ENCODE data around the gene CIC. TPM values are rescaled to one million over a fixed set of nuclear protein-coding genes. Genes with fewer than 3 reads are reported as not detected.
A peak's percentile ranks its signal among the peaks of the same experiment; 100 is the strongest.
"Not testable (repeated sequence)": the region's sequence is repeated elsewhere in the genome, so short reads cannot be mapped to it uniquely, and the experiment has no call there.

CIC gene
- total RNA-seq, 1 donor from 2014 or later: 15.4 TPM

DNA sequence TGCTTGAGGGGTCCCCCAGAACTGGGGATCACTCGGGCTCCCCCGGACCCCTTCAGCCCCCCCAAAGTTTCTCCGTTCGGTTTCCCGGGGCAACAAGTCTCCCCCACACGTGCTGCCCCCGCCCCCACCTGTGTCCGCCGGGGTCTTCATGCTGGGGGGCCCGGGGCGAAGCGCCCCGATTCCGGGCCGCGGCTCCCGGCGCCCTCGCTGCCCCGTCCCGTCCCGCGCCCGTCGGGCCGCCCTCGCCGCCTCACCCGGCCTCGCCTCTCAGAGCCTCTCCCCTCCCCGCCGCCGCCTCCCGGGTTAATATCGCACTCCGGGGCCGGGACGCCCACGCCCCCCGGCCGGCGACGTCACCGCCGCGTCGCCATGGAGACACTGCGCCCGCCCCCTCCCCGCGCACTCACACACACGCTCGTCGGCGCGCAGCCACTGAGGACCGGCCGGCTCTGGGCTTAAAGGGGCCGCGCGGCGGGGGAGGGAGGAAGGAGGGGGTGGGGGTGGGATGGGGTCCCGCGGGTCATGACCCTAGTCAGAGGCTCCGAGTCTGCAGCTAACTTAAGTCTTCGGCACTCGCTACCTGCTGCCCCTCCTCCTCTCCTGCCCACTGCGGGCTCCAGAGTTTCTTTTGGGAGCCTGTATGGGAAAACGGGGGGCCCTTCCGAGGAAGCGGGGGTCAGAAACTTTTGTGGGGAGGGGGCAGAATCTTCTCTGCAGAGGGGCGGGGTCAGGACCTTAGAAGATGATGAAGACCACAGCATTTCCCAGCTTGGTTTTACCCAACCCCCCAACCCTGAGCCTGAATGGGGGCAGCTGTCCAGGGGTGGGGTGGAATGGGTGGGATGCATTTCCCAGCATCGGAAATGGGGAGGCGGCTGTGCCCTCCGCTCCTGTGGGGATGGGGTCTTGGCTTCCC lies 13.9 kb upstream of the CIC start, which contains the start of gene ERF:
TSS of gene ERF (minus strand) at position 279 of the 916 bp plus-strand sequence. CDS start at position 150, 129 bp downstream.
- DNase-seq (ENCODE audit: low read depth, low spot score): peak; percentile 57

DNA sequence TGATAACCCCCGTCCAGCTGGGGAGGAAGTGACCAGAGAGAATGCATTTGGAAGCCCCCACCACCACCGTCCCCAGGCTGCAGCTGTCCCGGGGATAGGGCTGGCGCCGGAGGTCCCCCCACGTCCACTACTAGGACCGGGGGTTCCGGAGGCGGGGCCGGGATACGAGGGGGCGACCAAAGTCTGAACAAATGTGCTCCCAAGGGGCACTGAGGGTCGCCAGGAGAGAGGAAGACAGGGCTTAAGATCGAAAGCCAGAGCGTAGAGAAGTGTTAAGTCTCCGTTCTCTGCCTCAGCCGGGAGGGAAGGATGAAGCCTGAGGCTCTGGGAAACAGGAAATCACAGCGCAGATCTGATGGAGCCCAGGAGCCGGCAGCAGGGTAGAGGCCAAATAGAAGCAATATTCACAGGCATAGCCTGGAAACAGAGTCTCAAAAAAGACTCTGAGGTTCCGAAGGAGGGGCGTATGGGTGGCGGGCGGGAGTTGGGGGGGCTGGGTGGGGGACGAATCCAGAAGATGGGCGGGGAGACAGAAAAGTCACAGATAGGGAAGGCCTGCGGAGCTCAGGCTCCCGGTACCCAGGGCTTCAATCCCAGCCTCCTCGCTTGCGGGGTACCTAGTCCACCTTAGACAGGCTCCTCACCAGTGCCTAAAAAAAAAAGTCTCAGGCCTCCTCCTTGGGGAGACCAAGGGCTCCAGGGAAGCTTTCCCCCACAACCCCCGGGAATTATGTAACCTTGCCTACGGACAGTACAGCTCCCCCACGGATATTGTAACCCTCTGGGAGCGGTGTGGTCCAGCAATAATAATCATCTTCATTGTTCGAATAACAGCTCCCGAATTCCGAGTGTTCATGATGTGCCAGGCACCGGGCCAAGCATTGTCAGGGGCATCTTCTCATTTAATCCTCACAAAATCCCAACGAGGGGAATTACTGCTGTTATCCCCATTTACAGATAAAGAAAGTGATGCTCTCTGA lies 13.0 kb upstream of the CIC start:
- DNase-seq (ENCODE audit: low read depth, low spot score): no peak

DNA sequence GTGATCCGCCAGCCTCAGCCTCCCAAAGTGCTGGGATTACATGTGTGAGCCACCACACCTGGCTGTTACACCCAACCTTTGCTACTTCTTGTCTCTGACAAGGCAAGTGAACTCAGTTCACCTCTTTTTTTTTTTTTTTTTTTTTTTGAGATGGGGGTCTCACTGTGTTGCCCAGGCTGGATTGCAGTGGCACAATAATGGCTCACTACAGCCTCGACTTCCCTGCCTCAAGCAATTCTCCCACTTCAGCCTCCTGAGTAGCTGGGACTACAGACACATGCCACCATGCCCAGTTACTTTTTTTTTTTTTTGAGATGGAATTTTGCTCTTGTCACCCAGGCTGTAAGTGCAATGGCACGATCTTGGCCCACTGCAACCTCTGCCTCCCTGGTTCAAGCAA lies 11.2 kb upstream of the CIC start:
- not testable (repeated sequence) for DNase-seq (ENCODE audit: low read depth, low spot score)

DNA sequence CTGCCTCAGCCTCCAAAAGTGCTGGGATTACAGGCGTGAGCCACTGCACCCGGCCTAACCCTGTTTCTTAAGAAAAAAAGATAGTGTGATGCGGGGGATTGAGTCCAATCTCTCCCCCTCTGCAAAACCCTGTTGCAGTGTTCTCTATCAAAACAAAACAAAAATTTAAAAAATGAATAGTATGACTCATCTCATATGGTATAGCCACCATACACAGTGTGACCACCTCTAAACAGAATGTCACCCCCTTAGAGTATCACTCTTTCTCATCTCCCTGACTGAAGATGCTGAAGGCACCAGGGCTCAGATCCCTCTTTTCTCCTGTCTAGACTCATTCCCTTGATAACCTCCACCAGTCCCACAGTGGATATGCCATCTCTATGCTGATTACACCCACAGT lies 7.3 kb upstream of the CIC start:
- DNase-seq (ENCODE audit: low read depth, low spot score): no peak

DNA sequence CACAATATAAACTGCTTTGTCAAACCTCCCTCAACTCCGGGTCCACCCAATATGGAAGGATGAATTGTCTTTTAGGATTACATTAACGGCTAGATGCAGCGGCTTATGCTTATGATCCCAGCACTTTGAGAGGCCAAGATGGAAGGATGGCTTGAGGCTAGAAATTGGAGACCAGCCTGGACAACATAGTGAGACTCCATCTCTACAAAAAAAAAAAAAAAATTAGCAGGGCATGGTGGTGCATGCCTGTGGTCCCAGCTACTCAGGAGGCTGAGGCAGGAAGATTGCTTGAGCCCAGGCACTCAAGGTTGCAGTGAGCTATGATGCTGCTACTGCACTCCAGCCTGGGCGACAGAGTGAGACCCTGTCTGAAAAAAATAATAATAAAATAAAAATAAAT lies 2.9 kb upstream of the CIC start:
- DNase-seq (ENCODE audit: low read depth, low spot score): not testable (repeated sequence)

DNA sequence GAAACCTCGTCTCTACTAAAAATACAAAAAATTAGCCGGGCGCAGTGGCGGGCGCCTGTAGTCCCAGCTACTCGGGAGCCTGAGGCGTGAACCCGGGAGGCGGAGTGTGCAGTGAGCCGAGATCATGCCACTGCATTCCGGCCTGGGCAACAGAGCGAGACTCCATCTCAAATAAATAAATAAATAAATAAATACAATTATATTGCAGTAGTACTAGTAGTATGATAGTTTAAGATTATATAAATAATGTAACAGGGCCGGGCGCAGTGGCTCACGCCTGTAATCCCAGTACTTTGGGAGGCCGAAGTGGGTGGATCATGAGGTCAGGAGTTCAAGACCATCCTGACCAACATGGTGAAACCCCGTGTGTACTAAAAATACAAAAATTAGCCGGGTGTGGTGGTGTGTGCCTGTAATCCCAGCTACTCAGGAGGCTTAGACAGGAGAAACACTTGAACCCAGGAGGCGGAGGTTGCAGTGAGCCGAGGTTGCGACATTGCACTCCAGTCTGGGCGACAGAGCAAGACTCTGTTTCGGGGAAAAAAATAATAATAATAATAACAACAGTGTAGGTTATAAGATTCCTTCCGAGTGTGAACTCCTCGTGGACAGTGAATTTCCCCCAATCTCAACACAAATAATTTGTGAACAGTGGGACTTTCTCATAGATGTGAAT lies 2.0 kb upstream of the CIC start:
- DNase-seq (ENCODE audit: low read depth, low spot score): not testable (repeated sequence)

DNA sequence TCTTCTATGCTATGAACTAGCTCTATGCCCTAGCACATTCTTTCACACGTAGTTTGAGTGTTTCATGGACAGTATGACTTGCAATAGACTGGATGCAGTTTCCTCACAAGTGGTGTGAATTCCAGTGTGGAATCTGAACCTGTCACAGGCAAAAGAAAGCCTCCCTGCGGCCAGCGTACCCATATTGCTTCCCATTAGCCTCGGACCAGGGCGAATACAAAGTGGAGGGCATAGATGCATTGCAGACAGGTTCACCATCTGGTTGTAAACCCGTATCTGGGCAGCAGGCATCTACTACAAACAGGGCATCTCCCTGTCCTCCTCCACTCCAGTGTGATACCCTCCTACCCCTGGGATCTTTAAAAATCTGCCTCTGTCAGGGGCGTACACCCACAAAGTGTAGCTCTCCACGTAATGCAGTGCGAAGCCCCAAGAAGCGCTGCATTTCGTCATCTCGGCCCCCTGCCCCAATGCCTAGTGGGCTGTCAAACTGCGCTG lies 1.4 kb upstream of the CIC start:
- no peak for DNase-seq (ENCODE audit: low read depth, low spot score)

DNA sequence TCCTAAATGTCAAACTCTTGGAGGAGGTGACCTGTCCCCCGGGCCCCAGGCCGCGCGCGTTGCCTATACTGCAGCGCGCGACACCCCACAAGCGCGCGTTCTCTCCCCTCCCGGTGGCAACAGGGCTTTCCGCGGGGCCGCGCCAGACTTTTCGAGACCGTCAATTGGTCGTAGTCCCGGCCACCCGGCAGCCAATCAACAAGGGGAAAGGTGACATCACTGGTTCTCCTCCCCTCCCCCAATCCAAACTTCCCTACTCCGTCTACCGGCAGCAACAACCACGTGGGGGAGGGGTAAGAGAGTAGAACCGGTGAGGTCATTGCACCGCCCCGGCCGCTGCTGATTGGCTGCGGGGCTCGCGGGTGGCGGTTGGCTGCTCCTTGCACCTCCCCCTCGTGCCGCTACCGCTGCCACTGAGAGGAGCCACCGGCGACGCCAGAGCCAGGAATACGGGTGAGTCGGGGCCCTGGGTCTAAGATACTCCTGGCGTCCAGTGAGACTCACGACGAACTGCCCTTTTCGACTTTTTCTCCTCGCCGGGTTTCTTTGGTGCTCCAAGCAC lies 829 bp upstream of the CIC start:
- DNase-seq (ENCODE audit: low read depth, low spot score): peak; percentile 99

DNA sequence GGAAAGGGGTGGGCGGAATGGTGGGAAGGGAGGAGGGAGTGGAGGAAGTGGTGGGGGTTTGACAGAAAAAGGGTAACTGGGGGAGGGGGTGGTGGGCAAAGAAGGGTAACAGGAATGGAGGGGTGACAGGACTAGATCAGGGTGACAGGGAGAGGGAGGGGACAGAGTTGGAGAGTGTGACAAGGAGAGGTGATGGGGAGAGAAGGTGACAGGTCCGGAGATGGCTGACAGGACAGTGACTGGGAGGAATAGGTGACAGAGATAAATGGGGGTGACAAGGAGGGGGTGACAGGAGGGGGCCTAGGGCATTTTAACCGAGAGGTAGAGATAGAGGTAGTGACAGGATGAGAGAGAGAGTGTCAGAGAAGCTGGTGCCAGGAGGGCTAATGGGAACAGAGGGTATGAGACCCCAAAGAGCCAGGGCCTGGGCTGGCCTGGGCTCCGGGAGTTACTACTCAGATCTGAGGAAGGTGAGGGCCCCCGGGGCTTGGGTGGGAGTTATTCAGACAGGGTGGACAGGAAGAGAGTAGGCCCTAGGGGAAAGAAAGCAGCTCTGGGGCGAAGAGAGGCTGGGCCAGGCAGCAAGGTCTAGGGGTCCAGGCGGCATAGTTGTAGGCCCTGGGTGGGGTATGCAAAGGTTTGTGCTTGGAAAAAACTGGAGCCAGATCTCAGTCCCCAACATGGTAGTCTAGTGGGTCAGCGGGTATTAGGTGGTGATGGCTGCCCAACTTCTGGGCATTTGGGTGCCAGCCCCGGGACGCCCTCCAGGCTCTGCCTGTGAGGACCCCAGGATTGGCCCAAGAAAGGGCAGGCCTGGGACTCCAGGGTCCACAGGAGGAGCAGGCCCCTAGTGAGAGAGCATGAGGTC lies 660 bp downstream of the CIC start:
- no peak for DNase-seq (ENCODE audit: low read depth, low spot score)

DNA sequence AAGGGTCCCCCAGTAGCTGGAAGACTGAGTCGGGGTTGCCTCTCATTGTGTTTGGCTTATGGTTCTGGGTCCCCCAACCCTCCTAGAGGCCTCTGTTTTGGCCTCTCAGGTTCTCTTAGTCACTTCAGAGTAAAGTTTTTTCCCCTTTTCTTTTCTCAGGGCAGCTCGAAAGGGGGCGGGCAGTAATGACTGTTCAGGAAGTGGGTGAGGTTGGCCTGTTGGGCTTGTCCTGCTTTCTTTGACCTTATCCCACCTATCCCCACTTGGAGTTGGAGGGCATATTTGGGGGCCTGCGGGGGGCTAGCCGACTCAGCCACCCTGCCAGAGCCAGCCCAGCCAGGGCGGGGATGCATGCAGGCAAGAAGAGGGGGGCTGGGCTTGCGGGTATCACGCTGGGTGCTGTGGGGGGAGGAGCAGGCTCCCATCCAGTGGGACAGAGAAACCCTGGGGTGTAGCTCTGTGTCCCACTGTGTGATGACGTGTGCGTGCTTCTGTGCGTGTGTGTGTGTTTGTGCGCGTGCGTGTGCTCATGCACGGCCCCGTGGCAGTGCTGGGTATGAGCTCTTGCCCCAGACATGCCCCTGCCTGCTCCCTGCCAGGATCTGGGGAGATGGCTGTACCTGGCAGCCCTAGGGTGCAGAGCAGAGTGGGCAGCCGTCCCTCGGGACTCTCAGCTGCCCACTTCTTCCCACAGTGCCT lies 1.4 kb downstream of the CIC start:
- DNase-seq (ENCODE audit: low read depth, low spot score): no peak

DNA sequence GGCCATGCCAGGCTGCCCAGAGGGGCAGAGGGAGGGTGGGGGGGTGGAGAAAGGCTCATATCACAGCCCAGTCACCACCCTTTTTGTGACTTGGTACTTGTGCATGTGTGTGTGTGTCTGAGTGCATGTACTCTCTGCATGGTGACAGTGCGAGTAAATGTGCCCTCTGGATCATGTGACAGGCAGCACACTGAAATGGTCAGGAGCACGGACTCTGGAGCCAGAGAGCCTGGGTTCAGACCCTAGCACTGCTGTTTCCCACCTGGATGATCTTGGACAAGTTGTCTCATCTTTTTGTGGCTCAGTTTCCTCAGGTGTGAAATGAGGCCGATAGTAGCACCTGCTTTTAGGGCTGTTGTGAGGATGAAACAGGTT lies 2.0 kb downstream of the CIC start:
- DNase-seq (ENCODE audit: low read depth, low spot score): no peak

DNA sequence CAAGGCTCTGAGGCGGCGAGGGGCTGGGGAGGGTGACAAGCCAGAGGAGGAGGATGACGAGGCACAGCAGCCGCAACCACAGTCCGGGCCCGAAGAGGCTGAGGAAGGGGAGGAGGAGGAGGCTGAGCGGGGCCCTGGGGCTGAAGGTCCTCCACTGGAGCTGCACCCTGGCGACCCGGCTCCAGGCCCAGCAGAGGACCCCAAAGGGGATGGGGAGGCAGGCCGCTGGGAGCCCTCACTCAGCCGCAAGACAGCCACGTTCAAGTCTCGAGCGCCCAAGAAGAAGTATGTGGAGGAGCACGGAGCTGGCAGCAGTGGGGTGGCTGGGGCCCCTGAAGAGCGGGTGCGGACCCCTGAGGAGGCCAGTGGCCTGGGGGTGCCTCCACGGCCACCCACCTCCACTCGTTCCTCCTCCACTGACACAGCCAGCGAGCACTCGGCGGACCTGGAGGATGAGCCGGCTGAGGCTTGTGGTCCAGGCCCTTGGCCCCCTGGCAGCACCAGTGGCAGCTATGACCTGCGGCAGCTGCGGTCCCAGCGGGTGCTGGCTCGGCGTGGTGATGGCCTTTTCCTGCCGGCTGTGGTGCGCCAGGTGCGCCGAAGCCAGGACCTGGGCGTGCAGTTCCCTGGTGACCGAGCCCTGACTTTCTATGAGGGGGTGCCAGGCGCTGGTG lies 2.9 kb downstream of the CIC start:
- no peak for DNase-seq (ENCODE audit: low read depth, low spot score)

DNA sequence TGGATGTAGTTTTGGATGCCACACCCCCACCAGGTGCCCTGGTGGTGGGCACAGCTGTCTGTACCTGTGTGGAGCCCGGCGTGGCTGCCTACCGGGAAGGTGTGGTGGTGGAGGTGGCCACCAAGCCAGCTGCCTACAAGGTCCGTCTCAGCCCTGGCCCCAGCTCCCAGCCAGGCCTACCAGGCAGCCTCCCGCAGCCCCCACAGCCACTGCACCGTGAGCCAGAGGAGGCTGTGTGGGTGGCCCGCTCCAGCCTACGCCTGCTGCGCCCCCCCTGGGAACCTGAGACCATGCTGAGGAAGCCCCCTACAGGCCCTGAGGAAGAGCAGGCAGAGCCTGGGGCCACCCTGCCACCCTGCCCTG lies 3.5 kb downstream of the CIC start:
- DNase-seq (ENCODE audit: low read depth, low spot score): no peak

DNA sequence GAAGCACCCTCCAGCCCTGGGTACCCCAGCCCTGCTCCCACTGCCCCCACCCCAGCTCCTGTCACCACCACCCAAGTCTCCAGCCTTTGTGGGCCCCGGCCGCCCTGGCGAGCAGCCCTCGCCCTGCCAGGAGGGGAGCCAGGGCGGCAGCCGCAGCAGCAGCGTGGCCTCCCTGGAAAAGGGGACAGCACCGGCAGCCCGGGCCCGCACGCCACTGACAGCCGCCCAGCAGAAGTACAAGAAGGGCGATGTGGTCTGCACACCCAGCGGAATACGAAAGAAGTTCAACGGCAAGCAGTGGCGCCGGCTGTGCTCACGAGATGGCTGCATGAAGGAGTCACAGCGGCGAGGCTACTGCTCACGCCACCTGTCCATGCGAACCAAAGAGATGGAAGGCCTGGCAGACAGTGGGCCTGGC lies 3.9 kb downstream of the CIC start:
- no peak for DNase-seq (ENCODE audit: low read depth, low spot score)

DNA sequence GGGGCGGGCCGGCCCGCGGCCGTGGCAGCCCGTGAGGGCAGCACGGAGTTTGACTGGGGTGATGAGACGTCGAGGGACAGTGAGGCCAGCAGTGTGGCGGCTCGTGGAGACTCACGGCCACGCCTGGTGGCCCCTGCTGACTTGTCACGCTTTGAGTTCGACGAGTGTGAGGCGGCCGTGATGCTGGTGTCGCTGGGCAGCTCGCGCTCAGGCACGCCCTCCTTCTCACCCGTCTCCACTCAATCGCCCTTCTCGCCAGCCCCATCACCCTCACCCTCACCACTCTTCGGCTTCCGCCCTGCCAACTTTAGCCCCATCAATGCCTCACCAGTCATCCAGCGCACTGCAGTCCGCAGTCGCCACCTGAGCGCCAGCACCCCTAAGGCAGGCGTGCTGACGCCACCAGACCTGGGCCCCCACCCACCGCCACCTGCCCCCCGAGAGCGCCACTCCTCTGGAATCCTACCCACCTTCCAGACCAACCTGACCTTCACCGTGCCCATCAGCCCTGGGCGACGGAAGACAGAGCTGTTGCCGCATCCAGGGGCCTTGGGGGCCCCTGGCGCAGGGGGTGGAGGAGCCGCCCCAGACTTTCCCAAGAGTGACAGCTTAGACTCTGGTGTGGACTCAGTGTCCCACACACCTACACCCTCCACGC lies 4.5 kb downstream of the CIC start:
- DNase-seq (ENCODE audit: low read depth, low spot score): no peak

DNA sequence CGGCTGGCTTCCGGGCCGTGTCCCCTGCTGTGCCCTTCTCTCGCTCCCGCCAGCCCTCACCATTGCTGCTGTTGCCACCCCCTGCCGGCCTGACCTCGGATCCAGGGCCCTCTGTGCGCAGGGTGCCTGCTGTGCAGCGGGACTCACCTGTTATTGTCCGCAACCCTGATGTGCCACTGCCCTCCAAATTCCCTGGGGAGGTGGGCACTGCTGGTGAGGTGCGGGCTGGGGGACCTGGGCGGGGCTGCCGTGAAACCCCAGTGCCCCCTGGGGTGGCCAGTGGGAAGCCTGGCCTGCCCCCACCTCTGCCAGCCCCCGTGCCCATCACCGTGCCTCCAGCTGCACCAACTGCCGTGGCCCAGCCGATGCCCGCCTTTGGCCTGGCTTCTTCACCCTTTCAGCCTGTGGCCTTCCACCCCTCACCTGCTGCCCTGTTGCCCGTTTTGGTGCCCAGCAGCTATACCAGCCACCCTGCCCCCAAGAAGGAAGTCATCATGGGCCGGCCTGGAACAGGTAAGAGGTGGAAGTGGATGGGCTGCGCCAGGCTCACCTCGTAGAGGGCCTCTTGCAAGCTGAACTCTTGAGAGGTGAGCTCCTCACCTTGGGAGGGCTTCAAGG lies 5.1 kb downstream of the CIC start:
- DNase-seq (ENCODE audit: low read depth, low spot score): no peak

DNA sequence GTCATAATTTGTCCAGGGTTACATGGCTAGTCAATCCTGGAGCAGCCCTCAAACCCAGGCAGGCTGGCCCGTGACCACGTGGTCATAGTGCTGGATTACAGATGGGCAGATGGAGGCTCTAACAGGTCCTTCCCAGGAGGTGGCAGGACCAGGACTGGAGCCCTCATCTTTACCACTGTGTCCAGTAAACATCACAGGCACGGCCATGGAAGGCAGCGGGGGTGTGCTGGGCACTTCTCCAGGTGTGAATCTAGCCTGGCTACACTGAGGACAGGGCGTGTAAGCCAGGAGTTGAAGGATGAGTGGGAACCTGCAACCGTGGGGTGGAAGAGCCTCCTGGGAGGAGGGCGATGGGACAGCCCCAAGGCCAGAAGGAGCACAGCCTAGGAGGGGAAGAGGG lies 6.1 kb downstream of the CIC start:
- no peak for DNase-seq (ENCODE audit: low read depth, low spot score)

DNA sequence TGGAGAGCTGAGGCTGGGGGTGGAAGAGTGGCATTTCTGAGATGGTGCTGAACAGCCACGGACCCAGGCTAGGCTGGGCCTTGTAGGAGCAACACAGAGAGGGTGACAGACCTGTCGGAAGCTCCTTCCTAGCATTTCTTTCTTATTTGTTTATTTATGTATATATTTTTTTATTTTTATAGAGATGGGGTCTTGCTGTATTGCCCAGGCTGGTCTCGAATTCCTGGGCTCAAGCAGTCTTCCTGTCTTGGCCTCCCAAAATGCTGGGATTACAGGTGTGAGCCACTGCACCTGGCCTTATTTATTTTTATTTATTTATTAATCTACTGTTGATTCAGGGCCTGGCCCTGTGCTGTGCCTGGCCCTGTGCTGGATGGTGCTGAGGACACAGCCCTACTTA lies 6.5 kb downstream of the CIC start:
- DNase-seq (ENCODE audit: low read depth, low spot score): no peak
